ENCODE measurements around the gene IL9R.

GRCh38 chrX:156004740-156005139 is 7.2 kb downstream of the IL9R start:
- TF ChIP-seq, protein P1, sequence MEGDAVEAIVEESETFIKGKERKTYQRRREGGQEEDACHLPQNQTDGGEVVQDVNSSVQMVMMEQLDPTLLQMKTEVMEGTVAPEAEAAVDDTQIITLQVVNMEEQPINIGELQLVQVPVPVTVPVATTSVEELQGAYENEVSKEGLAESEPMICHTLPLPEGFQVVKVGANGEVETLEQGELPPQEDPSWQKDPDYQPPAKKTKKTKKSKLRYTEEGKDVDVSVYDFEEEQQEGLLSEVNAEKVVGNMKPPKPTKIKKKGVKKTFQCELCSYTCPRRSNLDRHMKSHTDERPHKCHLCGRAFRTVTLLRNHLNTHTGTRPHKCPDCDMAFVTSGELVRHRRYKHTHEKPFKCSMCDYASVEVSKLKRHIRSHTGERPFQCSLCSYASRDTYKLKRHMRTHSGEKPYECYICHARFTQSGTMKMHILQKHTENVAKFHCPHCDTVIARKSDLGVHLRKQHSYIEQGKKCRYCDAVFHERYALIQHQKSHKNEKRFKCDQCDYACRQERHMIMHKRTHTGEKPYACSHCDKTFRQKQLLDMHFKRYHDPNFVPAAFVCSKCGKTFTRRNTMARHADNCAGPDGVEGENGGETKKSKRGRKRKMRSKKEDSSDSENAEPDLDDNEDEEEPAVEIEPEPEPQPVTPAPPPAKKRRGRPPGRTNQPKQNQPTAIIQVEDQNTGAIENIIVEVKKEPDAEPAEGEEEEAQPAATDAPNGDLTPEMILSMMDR (IDR thresholded peaks at IDR 0.05 in 4 of 5, conservative IDR thresholded peaks at IDR 0.05 in 1 of 5), result no peak
- no peak for TF ChIP-seq POLR2A (IDR thresholded peaks at IDR 0.05)

Measured in gastrocnemius medialis (tissue), 4 donors.